AML-193 (cell line): ENCODE measurements around the gene GLI2.

Experiments used
- DNase-seq, 2 experiments: peaks; one replicate each; lab custom pipeline; 2025; lab: John Stamatoyannopoulos, UW

The GLI2 gene

GRCh38 chr2:120770641-120771040 lies 35.0 kb downstream of the GLI2 start:
- DNase-seq, result no peak

- no peak for DNase-seq
These were observed 35.6 kb downstream of the GLI2 start for GRCh38 chr2:120771111-120771780.

GRCh38 chr2:120771781-120772208 lies 36.1 kb downstream of the GLI2 start:
- DNase-seq, result no peak

- DNase-seq, result no peak
These were observed 36.6 kb downstream of the GLI2 start for GRCh38 chr2:120772261-120772660.

- DNase-seq, result no peak
These were observed 37.6 kb downstream of the GLI2 start for GRCh38 chr2:120773186-120773800.

GRCh38 chr2:120774557-120775160 lies 39.0 kb downstream of the GLI2 start:
- DNase-seq, result no peak

- no peak for DNase-seq
These were observed 39.5 kb downstream of the GLI2 start for GRCh38 chr2:120775194-120775593.

- no peak for DNase-seq
These were observed 40.3 kb downstream of the GLI2 start for GRCh38 chr2:120775801-120776589.

GRCh38 chr2:120776649-120777048 lies 41.0 kb downstream of the GLI2 start:
- no peak for DNase-seq

GRCh38 chr2:120777170-120777751 lies 41.6 kb downstream of the GLI2 start:
- DNase-seq, result no peak

- DNase-seq, result no peak
These were observed 42.1 kb downstream of the GLI2 start for GRCh38 chr2:120777787-120778186.

GRCh38 chr2:120778244-120778643 lies 42.6 kb downstream of the GLI2 start:
- DNase-seq, result no peak

GRCh38 chr2:120779781-120780283 lies 44.2 kb downstream of the GLI2 start:
- no peak for DNase-seq

- no peak for DNase-seq
These were observed 44.7 kb downstream of the GLI2 start for GRCh38 chr2:120780402-120780801.

GRCh38 chr2:120783371-120783791 lies 47.7 kb downstream of the GLI2 start:
- no peak for DNase-seq

GRCh38 chr2:120783969-120784372 lies 48.3 kb downstream of the GLI2 start:
- DNase-seq, result no peak
